ENCODE results near the gene WDR5. TPM values are rescaled to one million over a fixed set of nuclear protein-coding genes. Genes with fewer than 3 reads are reported as not detected.

The WDR5 gene
- total RNA-seq, 1 experiment from 2014 or later, result 76.4 TPM

GRCh38 chr9:134176599-134176968, 40.7 kb downstream of the WDR5 start:
- intact Hi-C loops (cut with micrococcal nuclease; ENCODE audit: unreplicated experiment), result no loop called here

GRCh38 chr9:134177186-134177585, 41.3 kb downstream of the WDR5 start:
- intact Hi-C loops (cut with micrococcal nuclease; ENCODE audit: unreplicated experiment), result no loop called here
- H3K9me3 ChIP-seq (ENCODE audit: low read depth, low read length, poor library complexity, severe bottlenecking), result no peaks in the 10 kb centered on the region
- BruUV-seq (replicated peaks), result no TSS peak
- POLR2A ChIA-PET (ENCODE audit: low non-redundant PET), result no interaction called here
- H3K4me3 ChIP-seq (ENCODE audit: low read depth, low read length, poor library complexity, severe bottlenecking), result no peak overlapping the region
- TF ChIP-seq CTCF (conservative IDR thresholded peaks at IDR 0.05; ENCODE audit: low read depth, low read length) (no peak), EZH2 (IDR thresholded peaks at IDR 0.05; ENCODE audit: borderline replicate concordance, low read depth, low read length, poor library complexity, severe bottlenecking) (no peak)
- H3K36me3 ChIP-seq (ENCODE audit: insufficient read depth, low read length, poor library complexity, severe bottlenecking), result no peaks in the 10 kb centered on the region
- CTCF ChIA-PET, result no interaction called here
- H3K4me1 ChIP-seq (ENCODE audit: insufficient read depth, low read length, poor library complexity, severe bottlenecking), result peaks cover 20% of the 10 kb centered on the region
- H3K27ac ChIP-seq (ENCODE audit: low read depth, low read length, poor library complexity, severe bottlenecking), result no peak overlapping the region
- no peak for DNase-seq (ENCODE audit: low spot score)
- H3K27me3 ChIP-seq (replicated peaks; ENCODE audit: insufficient read depth, low read depth, low read length, poor library complexity), result no peaks in the 10 kb centered on the region

More at GRCh38 chr9:134176599-134176968, 40.7 kb downstream of the WDR5 start:
- no peak for DNase-seq (ENCODE audit: low spot score)
- BruUV-seq (replicated peaks), result no TSS peak
- Histone ChIP-seq H3K4me1 (ENCODE audit: insufficient read depth, low read length, poor library complexity, severe bottlenecking) (peaks cover 20% of the 10 kb centered on the region), H3K27me3 (replicated peaks; ENCODE audit: insufficient read depth, low read depth, low read length, poor library complexity) (no peaks in the 10 kb centered on the region), H3K4me3 (ENCODE audit: low read depth, low read length, poor library complexity, severe bottlenecking) (no peak overlapping the region), H3K36me3 (ENCODE audit: insufficient read depth, low read length, poor library complexity, severe bottlenecking) (no peaks in the 10 kb centered on the region), H3K27ac (ENCODE audit: low read depth, low read length, poor library complexity, severe bottlenecking) (peak overlapping the region; percentile 32), H3K9me3 (ENCODE audit: low read depth, low read length, poor library complexity, severe bottlenecking) (no peaks in the 10 kb centered on the region)
- ChIA-PET POLR2A (ENCODE audit: low non-redundant PET) (no interaction called here), CTCF (interaction anchor here (1.0 kb wide), 1 partner anchor 267 kb away, joined by 7 read pairs; no protein-coding TSS in a partner anchor)
- no peak for TF ChIP-seq EZH2 (IDR thresholded peaks at IDR 0.05; ENCODE audit: borderline replicate concordance, low read depth, low read length, poor library complexity, severe bottlenecking)
- no peak for TF ChIP-seq CTCF (conservative IDR thresholded peaks at IDR 0.05; ENCODE audit: low read depth, low read length)

- TF ChIP-seq EZH2 (IDR thresholded peaks at IDR 0.05; ENCODE audit: borderline replicate concordance, low read depth, low read length, poor library complexity, severe bottlenecking) (no peak), CTCF (conservative IDR thresholded peaks at IDR 0.05; ENCODE audit: low read depth, low read length) (no peak)
- Histone ChIP-seq H3K4me3 (ENCODE audit: low read depth, low read length, poor library complexity, severe bottlenecking) (no peak overlapping the region), H3K36me3 (ENCODE audit: insufficient read depth, low read length, poor library complexity, severe bottlenecking) (no peaks in the 10 kb centered on the region), H3K27ac (ENCODE audit: low read depth, low read length, poor library complexity, severe bottlenecking) (no peak overlapping the region), H3K4me1 (ENCODE audit: insufficient read depth, low read length, poor library complexity, severe bottlenecking) (peaks cover 20% of the 10 kb centered on the region), H3K9me3 (ENCODE audit: low read depth, low read length, poor library complexity, severe bottlenecking) (no peaks in the 10 kb centered on the region), H3K27me3 (replicated peaks; ENCODE audit: insufficient read depth, low read depth, low read length, poor library complexity) (no peaks in the 10 kb centered on the region)
- no TSS peak for BruUV-seq (replicated peaks)
- DNase-seq (ENCODE audit: low spot score), result no peak
- ChIA-PET POLR2A (ENCODE audit: low non-redundant PET) (no interaction called here), CTCF (no interaction called here)
- intact Hi-C loops (cut with micrococcal nuclease; ENCODE audit: unreplicated experiment), result no loop called here
These were observed 41.9 kb downstream of the WDR5 start for GRCh38 chr9:134177624-134178393.

Measured in A673 (cell line).